Peyer's patch (tissue), 4 donors: Measurements from ENCODE around the gene ZNF598. TPM values are rescaled to one million over a fixed set of nuclear protein-coding genes. Genes with fewer than 3 reads are reported as not detected.

Experiments used
- DNase-seq, 3 donors: peaks; one replicate each; pipeline ENCODE4 v3.0.0-alpha.2; 2017 to 2019
- H3K27ac ChIP-seq, 4 donors: fragments of 200-600 bp; sonication (generic); one replicate each; pipeline ENCODE4 v1.5.1; 2016 to 2019
- H3K27me3 ChIP-seq, 2 donors: fragments of 200-600 bp; sonication (generic); one replicate each; pipeline ENCODE4 v1.5.1; 2019
- H3K36me3 ChIP-seq, 3 donors: fragments of 200-600 bp; sonication (generic); one replicate each; pipeline ENCODE4 v1.5.1; 2016 to 2019
- H3K4me1 ChIP-seq, 4 donors: fragments of 200-600 bp; sonication (generic); one replicate each; pipeline ENCODE4 v1.5.1; 2016 to 2019
- H3K4me3 ChIP-seq, 4 donors: fragments of 200-600 bp; sonication (generic); 1 replicate in 3 of 4; 2 replicates in 1 of 4; pipeline ENCODE4 v1.5.1; 2016 to 2019; ENCODE audit warnings: mild to moderate bottlenecking in 1 of 4
- H3K9me3 ChIP-seq, 4 donors: fragments of 200-600 bp; sonication (generic); one replicate each; pipeline ENCODE4 v1.5.1; 2016 to 2019; ENCODE audit warnings: mild to moderate bottlenecking in 1 of 4
- POLR2A ChIP-seq, 2 donors: fragments of 450-650 bp; IDR thresholded peaks; one replicate each; pipeline ENCODE4 v1.5.1; 2017; ENCODE audit warnings: antibody characterized with exemption in 2 of 2, mild to moderate bottlenecking in 2 of 2, moderate library complexity in 2 of 2
- total RNA-seq, 4 donors: library from RNA; depleted of rRNA; stranded (reverse); fragments of >200 nt; gene quantifications; one replicate each; pipeline ENCODE4 v1.1.0, GENCODE V29; 2016
- TF ChIP-seq, protein P1 (sequence below), 6 experiments: fragments of 450-650 bp in 4 of 6; fragments of 200-600 bp in 2 of 6; sonication (generic) in 1 of 6; IDR thresholded peaks; one replicate each; pipeline ENCODE4 v1.5.1; 2017 to 2019; ENCODE audit warnings: antibody characterized with exemption in 6 of 6, mild to moderate bottlenecking in 3 of 6, moderate library complexity in 1 of 6

The ZNF598 gene
- total RNA-seq, 4 donors from 2014 or later = 48.5 to 84.0 (median 51.4) TPM

DNA sequence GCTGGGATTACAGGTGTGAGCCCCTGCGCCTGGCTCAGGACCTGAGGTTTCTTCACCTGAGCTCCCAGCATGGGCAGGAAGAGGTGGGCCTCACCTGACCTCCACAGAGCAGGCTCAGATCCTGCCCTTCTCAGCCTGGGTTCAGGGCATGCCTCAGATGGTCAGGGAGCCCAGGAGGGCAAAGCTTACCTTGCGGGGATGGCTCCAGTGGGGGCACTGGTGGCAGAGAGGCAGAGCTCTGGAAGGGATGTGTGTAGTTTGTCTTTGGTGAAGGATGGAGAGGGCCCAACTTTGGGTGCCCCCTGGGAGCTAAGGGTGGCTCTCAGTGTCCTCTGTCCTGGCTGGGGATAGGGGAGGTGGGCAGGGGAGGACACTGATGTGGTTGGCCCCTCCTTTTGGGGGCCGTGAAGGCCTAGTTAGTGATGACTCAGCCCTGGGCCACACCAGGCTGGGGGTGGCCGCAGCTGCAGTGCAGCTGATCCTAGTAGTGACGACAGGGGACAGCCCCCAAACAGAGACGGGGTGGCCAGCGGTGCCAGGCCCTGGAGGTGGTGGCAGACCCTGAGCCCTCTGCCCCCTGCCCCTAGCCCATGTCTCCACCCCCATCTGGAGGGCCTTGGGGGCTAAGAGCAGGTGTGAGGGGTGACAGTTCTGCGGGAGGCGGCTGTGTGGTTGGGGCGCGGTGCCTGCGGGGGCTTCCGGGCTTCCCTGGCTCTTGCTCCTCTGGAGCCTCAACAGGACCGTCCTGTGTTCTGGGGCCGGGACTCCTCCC lies 22.9 kb upstream of the ZNF598 start:
- peaks cover 0 to 67% (median 0%) of the 10 kb centered on the region in 4 donors for H3K4me1 ChIP-seq
- H3K27me3 ChIP-seq = no peaks in the 10 kb centered on the region
- H3K36me3 ChIP-seq = no peaks in the 10 kb centered on the region
- TF ChIP-seq, protein P1, sequence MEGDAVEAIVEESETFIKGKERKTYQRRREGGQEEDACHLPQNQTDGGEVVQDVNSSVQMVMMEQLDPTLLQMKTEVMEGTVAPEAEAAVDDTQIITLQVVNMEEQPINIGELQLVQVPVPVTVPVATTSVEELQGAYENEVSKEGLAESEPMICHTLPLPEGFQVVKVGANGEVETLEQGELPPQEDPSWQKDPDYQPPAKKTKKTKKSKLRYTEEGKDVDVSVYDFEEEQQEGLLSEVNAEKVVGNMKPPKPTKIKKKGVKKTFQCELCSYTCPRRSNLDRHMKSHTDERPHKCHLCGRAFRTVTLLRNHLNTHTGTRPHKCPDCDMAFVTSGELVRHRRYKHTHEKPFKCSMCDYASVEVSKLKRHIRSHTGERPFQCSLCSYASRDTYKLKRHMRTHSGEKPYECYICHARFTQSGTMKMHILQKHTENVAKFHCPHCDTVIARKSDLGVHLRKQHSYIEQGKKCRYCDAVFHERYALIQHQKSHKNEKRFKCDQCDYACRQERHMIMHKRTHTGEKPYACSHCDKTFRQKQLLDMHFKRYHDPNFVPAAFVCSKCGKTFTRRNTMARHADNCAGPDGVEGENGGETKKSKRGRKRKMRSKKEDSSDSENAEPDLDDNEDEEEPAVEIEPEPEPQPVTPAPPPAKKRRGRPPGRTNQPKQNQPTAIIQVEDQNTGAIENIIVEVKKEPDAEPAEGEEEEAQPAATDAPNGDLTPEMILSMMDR (IDR thresholded peaks at IDR 0.05) = no peak
- TF ChIP-seq POLR2A (IDR thresholded peaks at IDR 0.05) = no peak
- H3K27ac ChIP-seq = peak overlapping the region; percentile 61 to 90 (median 74)
- H3K9me3 ChIP-seq = no peaks in the 10 kb centered on the region
- DNase-seq = no peak
- H3K4me3 ChIP-seq = peak overlapping the region in 2 of 4 donors; percentile 10 to 40

DNA sequence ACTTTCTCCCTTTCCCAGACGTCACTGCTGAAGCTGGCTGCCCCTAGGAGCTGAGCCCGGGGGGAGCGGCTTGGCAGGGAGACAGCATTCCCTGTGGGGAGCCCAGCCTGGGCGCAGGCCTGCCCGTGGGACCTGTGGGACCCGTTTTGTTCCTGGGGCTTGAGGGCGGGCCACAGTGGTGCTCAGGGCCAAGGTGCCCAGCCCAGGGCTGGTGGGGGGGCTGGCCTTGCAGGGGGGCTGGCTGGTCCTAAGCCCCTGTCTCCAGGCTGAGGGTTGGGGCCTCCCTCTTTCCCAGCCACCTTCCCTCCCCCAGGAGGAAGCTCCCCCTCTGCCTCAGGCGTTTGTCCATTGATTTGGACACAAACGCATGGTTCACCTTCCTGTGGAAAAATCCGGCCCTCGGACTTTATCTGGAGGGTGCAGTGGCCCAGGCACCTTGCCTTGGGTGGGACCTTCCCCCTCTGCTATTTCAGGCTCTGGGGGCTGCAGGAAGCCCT lies 21.5 kb upstream of the ZNF598 start:
- TF ChIP-seq, protein P1 (IDR thresholded peaks at IDR 0.05) = no peak
- no peak for TF ChIP-seq POLR2A (IDR thresholded peaks at IDR 0.05)
- H3K9me3 ChIP-seq = no peaks in the 10 kb centered on the region
- peaks cover 0 to 63% (median 5%) of the 10 kb centered on the region in 4 donors for H3K4me1 ChIP-seq
- H3K27ac ChIP-seq = peak overlapping the region in 2 of 4 donors; percentile 49 to 90
- H3K27me3 ChIP-seq = no peaks in the 10 kb centered on the region
- H3K4me3 ChIP-seq = no peak overlapping the region
- DNase-seq = no peak
- no peaks in the 10 kb centered on the region for H3K36me3 ChIP-seq

DNA sequence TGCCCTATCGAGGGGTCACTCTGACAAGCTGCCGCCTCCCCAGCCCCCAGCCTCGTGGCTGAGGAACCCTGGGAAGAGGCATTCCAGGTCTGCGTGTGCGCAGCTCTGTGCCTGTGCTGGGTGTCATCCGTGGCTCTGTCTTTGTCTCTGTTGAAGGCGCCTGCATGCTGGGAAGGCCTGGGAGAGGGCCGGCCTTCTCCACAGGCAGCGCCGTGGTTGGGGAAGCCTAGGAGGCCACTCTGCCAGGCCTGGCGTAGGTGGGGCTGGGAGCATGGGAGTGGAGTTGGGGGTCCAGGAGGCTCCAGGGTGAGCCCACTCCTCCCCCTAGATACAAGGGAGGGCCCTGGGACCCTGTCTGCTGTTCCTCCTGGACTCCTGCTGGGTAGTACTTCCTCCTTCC lies 20.4 kb upstream of the ZNF598 start:
- no peaks in the 10 kb centered on the region for H3K27me3 ChIP-seq
- no peaks in the 10 kb centered on the region for H3K9me3 ChIP-seq
- no peak for DNase-seq
- H3K4me1 ChIP-seq = peaks cover 0 to 56% (median 6%) of the 10 kb centered on the region in 4 donors
- no peaks in the 10 kb centered on the region for H3K36me3 ChIP-seq
- peak overlapping the region in 1 of 4 donors; percentile 24 for H3K4me3 ChIP-seq
- H3K27ac ChIP-seq = peak overlapping the region in 2 of 4 donors; percentile 30 to 38
- no peak for TF ChIP-seq POLR2A (IDR thresholded peaks at IDR 0.05)
- TF ChIP-seq, protein P1 (IDR thresholded peaks at IDR 0.05) = no peak

DNA sequence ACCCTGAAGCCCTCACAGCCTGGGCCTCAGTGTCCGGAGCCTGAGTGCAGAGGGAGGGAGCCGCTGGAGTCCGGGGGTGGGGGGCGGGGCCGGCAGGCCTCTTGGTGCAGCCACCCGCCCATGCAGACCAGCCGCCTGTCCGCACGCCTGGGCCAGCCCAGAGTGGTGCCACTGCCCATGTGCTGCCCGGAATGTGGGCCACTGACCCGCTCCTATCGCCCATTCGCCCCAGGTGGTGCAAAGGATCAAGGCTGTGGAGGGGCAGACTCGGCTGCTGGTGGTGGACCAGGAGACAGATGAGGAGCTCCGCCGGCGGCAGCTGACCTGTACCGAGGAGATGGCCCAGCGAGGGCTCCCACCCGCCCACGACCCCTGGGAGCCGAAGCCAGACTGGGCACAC lies 19.7 kb upstream of the ZNF598 start:
- TF ChIP-seq POLR2A (IDR thresholded peaks at IDR 0.05) = no peak
- TF ChIP-seq, protein P1 (IDR thresholded peaks at IDR 0.05) = no peak
- DNase-seq = no peak
- Histone ChIP-seq H3K4me3 (peak overlapping the region in 2 of 4 donors; percentile 7 to 30), H3K27me3 (no peaks in the 10 kb centered on the region), H3K27ac (peak overlapping the region in 2 of 4 donors; percentile 30 to 38), H3K36me3 (no peaks in the 10 kb centered on the region), H3K9me3 (no peaks in the 10 kb centered on the region), H3K4me1 (peaks cover 0 to 53% (median 6%) of the 10 kb centered on the region in 4 donors)

DNA sequence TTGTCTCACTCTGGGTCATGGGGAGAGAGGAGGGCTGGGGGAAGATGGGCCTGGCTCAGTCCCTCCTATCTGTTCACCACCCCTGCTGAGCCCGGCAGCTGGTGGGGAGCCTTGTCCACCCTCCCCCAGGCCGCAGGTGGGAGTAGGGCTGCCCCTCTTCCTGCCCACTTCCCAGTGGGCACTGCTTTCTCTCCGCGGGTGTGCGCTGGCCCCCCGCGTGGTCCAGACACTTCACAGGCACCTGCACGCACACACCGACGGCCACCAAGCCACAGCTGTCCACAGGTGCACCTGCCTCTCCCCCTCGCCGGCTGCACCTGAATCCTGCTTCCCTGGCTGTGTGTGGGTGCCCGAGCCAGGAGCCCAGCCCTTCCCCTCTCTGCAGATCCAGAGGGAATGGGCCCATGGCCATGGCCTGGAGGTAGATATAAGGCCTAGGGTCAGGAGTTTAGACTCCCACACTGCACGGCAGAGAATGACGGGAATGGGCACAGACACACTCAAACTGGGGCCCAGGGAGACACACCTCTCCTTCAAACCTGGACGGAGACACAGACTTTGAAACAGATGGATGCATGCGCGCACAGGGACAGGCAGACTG lies 19.1 kb upstream of the ZNF598 start:
- peaks cover 0 to 53% (median 6%) of the 10 kb centered on the region in 4 donors for H3K4me1 ChIP-seq
- no peaks in the 10 kb centered on the region for H3K36me3 ChIP-seq
- H3K9me3 ChIP-seq = no peaks in the 10 kb centered on the region
- no peaks in the 10 kb centered on the region for H3K27me3 ChIP-seq
- TF ChIP-seq, protein P1 (IDR thresholded peaks at IDR 0.05) = no peak
- no peak for TF ChIP-seq POLR2A (IDR thresholded peaks at IDR 0.05)
- peak overlapping the region in 1 of 4 donors; percentile 72 for H3K27ac ChIP-seq
- H3K4me3 ChIP-seq = peak overlapping the region in 1 of 4 donors; percentile 7
- DNase-seq = no peak
